Loucy (cell line): ENCODE data around the gene LIN28B.
"Not testable (repeated sequence)": the region's sequence is repeated elsewhere in the genome, so short reads cannot be mapped to it uniquely, and the experiment has no call there.

ENCODE experiments used
- H2AFZ ChIP-seq: fragments of 200-600 bp; sonication (generic); 2 replicates; pipeline ENCODE4 v1.6.0; 2016; ENCODE audit warnings: antibody characterized with exemption, mild to moderate bottlenecking, low read length, moderate library complexity
- H3F3A ChIP-seq: fragments of 200-600 bp; 2 replicates; pipeline ENCODE4 v1.6.0; 2016; ENCODE audit warnings: antibody characterized with exemption, low read depth, mild to moderate bottlenecking
- H3K27me3 ChIP-seq: fragments of 200-600 bp; sonication (generic); 2 replicates; pipeline ENCODE4 v1.6.1; 2014; ENCODE audit warnings: low read length, mild to moderate bottlenecking; ENCODE audit not compliant: insufficient read depth, poor library complexity, severe bottlenecking
- H3K36me3 ChIP-seq: fragments of 200-600 bp; sonication (generic); 2 replicates; pipeline ENCODE4 v1.6.1; 2016; ENCODE audit warnings: low read length; ENCODE audit not compliant: insufficient read depth
- H3K4me1 ChIP-seq: fragments of 200-600 bp; sonication (generic); 2 replicates; pipeline ENCODE4 v1.5.1; 2014; ENCODE audit warnings: low read length, mild to moderate bottlenecking; ENCODE audit not compliant: insufficient read depth, poor library complexity, severe bottlenecking
- H3K4me2 ChIP-seq: fragments of 200-600 bp; sonication (generic); 2 replicates; pipeline ENCODE4 v1.6.0; 2014; ENCODE audit warnings: antibody characterized with exemption, low read length, low read depth, mild to moderate bottlenecking; ENCODE audit not compliant: poor library complexity, severe bottlenecking
- H3K4me3 ChIP-seq: fragments of 200-600 bp; sonication (generic); 2 replicates; pipeline ENCODE4 v1.5.1; 2014; ENCODE audit warnings: low read length, mild to moderate bottlenecking, mixed read lengths; ENCODE audit not compliant: poor library complexity, severe bottlenecking
- H3K79me2 ChIP-seq: fragments of 200-600 bp; sonication (generic); 2 replicates; pipeline ENCODE4 v1.6.1; 2014; ENCODE audit warnings: low read length; ENCODE audit not compliant: insufficient read depth
- H3K9ac ChIP-seq: fragments of 200-600 bp; sonication (generic); 2 replicates; pipeline ENCODE4 v1.6.0; 2014; ENCODE audit warnings: mild to moderate bottlenecking, low read depth, low read length, moderate library complexity; ENCODE audit not compliant: poor library complexity, severe bottlenecking
- H3K9me2 ChIP-seq: fragments of 200-600 bp; sonication (generic); replicated peaks from 2 replicates; pipeline ENCODE4 v1.6.1; 2016; ENCODE audit warnings: low read depth, low read length, mixed read lengths
- H3K9me3 ChIP-seq: fragments of 200-600 bp; sonication (generic); 2 replicates; pipeline ENCODE4 v1.6.1; 2014; ENCODE audit warnings: mild to moderate bottlenecking, antibody characterized with exemption, low read length, low read depth; ENCODE audit not compliant: insufficient read depth
- H4K20me1 ChIP-seq: fragments of 200-600 bp; sonication (generic); 2 replicates; pipeline ENCODE4 v1.6.0; 2014; ENCODE audit warnings: antibody characterized with exemption, low read length, mild to moderate bottlenecking; ENCODE audit not compliant: insufficient read depth, poor library complexity, severe bottlenecking
- CTCF ChIP-seq: fragments of 200-600 bp; sonication (generic); conservative IDR thresholded peaks from 2 replicates; pipeline ENCODE4 v1.5.1; 2014; ENCODE audit warnings: mild to moderate bottlenecking, antibody characterized with exemption, low read length
- EZH2phosphoT487 ChIP-seq: fragments of 200-600 bp; IDR thresholded peaks from 2 replicates; pipeline ENCODE4 v1.6.1; 2018; ENCODE audit warnings: antibody characterized with exemption, mild to moderate bottlenecking, moderate library complexity, borderline replicate concordance

Gene LIN28B

DNA sequence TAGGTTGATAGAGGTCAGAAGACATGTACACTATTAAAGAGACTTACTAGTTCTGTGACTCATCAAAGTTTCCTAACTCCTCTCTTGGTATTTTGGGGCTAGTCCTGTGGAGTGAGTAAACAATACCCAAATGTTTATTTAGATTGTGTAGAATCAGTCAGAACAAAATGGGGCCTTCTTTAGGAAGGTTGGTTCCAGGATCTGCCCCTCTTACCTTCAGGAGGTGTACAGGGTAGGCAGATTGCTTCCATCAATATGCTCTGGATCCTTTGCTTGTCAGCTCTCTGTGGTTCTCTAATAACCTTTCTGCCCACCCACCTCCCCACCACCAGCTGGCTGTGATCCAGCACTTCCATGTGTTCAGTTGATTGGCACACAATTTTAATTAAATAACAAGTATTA is 115.9 kb downstream of the LIN28B start:
- no peaks in the 10 kb centered on the region for H3K27me3 ChIP-seq
- no peaks in the 10 kb centered on the region for H4K20me1 ChIP-seq
- no peaks in the 10 kb centered on the region for H3K9me3 ChIP-seq
- H3K79me2 ChIP-seq, result no peaks in the 10 kb centered on the region
- no peaks in the 10 kb centered on the region for H3K4me1 ChIP-seq
- H3K4me2 ChIP-seq, result no peak overlapping the region
- H3K9ac ChIP-seq, result no peak overlapping the region
- H3K36me3 ChIP-seq, result no peaks in the 10 kb centered on the region
- no peak overlapping the region for H2AFZ ChIP-seq
- TF ChIP-seq EZH2phosphoT487 (no peak), CTCF (no peak)
- 0 out of 2 replicates have a peak, but pooled peaks cover 2% of the 10 kb centered on the region for H3F3A ChIP-seq
- H3K4me3 ChIP-seq, result no peak overlapping the region
- H3K9me2 ChIP-seq, result no peaks in the 10 kb centered on the region

GRCh38 chr6:105075210-105075609 is 118.3 kb downstream of the LIN28B start:
- Histone ChIP-seq H3K9ac (no peak overlapping the region), H3K79me2 (no peaks in the 10 kb centered on the region), H2AFZ (no peak overlapping the region), H3K4me2 (no peak overlapping the region), H3K4me3 (no peak overlapping the region), H3K9me2 (no peaks in the 10 kb centered on the region), H3K9me3 (no peaks in the 10 kb centered on the region), H3K4me1 (no peaks in the 10 kb centered on the region), H3K27me3 (no peaks in the 10 kb centered on the region), H3K36me3 (peaks cover 18% of the 10 kb centered on the region; the same call in 1 of the 2 replicates), H4K20me1 (no peaks in the 10 kb centered on the region), H3F3A (0 out of 2 replicates have a peak, but pooled peaks cover 2% of the 10 kb centered on the region)
- TF ChIP-seq EZH2phosphoT487, result no peak
- no peak for TF ChIP-seq CTCF

GRCh38 chr6:105076418-105076817 is 119.5 kb downstream of the LIN28B start:
- not testable (repeated sequence) for H2AFZ ChIP-seq, H3K9ac ChIP-seq, H3K9me3 ChIP-seq, H3K79me2 ChIP-seq, H3K27me3 ChIP-seq, H3K4me1 ChIP-seq, H3K4me3 ChIP-seq, H3K9me2 ChIP-seq, H3F3A ChIP-seq, H3K4me2 ChIP-seq, H4K20me1 ChIP-seq
- peaks cover 18% of the 10 kb centered on the region; the same call in 1 of the 2 replicates for H3K36me3 ChIP-seq

- peaks cover 18% of the 10 kb centered on the region; the same call in 1 of the 2 replicates for H3K36me3 ChIP-seq
- H3K9me2 ChIP-seq, result no peaks in the 10 kb centered on the region
- no peaks in the 10 kb centered on the region for H3K4me1 ChIP-seq
- H3K9me3 ChIP-seq, result no peaks in the 10 kb centered on the region
- no peaks in the 10 kb centered on the region for H3K79me2 ChIP-seq
- no peaks in the 10 kb centered on the region for H3F3A ChIP-seq
- no peaks in the 10 kb centered on the region for H4K20me1 ChIP-seq
- TF ChIP-seq CTCF, result peak; percentile 76
- TF ChIP-seq EZH2phosphoT487, result no peak
- H3K4me2 ChIP-seq, result no peak overlapping the region
- no peak overlapping the region for H2AFZ ChIP-seq
- H3K4me3 ChIP-seq, result no peak overlapping the region
- H3K27me3 ChIP-seq, result no peaks in the 10 kb centered on the region
- no peak overlapping the region for H3K9ac ChIP-seq
Observed at GRCh38 chr6:105077596-105078385, 120.9 kb downstream of the LIN28B start.
